ENCODE data around the gene PDE1C.

PDE1C gene

DNA sequence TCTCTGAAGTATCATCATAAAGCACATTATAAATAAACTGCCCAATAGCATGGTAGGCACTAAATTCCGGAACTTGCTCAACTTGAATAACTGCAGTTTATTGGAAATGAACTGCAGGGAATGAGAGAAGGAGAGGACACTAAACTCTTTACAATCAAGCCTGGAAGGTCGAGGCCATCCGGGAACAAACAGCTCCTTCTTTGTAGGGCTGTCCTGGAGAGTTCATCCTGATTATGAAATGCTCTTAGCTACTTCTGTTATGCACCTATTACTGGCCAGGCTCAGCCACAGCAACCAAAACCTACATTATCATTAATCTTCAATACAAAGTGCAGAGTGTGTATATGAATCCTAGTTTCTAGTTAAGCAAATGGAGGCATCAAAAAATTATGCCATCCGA, 318.5 kb downstream of the PDE1C start:
- Histone ChIP-seq H3K4me3 (ENCODE audit: insufficient read depth in 1 of 2, low read depth in 1 of 2, low read length in 2 of 2) (no peak overlapping the region), H3K36me3 (ENCODE audit: control insufficient read depth in 1 of 2, insufficient read depth in 2 of 2, low read depth in 1 of 2, low read length in 2 of 2) (no peaks in the 10 kb centered on the region), H3K14ac (ENCODE audit: low read length in 2 of 2) (no peak overlapping the region), H3K4me2 (ENCODE audit: low read length, poor library complexity, severe bottlenecking) (no peak overlapping the region), H2AK5ac (ENCODE audit: low read length, severe bottlenecking) (no peak overlapping the region), H3K18ac (ENCODE audit: low read depth in 1 of 2, low read length in 2 of 2) (no peak overlapping the region), H3K27ac (ENCODE audit: low read length, poor library complexity, severe bottlenecking) (no peak overlapping the region), H4K91ac (ENCODE audit: low read length) (no peak overlapping the region), H3K9ac (ENCODE audit: low read length) (no peak overlapping the region), H2BK15ac (ENCODE audit: low read depth, poor library complexity, severe bottlenecking) (no peak overlapping the region), H2BK120ac (ENCODE audit: low read depth, low read length) (no peak overlapping the region), H4K8ac (ENCODE audit: low read length) (no peak overlapping the region), H3K79me1 (replicated peaks; ENCODE audit: low read length, poor library complexity, severe bottlenecking) (no peaks in the 10 kb centered on the region), H2BK5ac (ENCODE audit: low read depth, low read length, poor library complexity, severe bottlenecking) (no peak overlapping the region), H3K27me3 (ENCODE audit: control insufficient read depth in 1 of 2, insufficient read depth in 1 of 2, low read length in 2 of 2) (no peaks in the 10 kb centered on the region), H2BK12ac (ENCODE audit: low read length in 2 of 2) (no peak overlapping the region), H3K9me3 (ENCODE audit: control insufficient read depth, low read length) (no peaks in the 10 kb centered on the region), H3K23ac (ENCODE audit: low read length in 2 of 2) (no peak overlapping the region), H2AFZ (ENCODE audit: low read depth, low read length) (no peak overlapping the region), H3K4ac (ENCODE audit: low read depth in 1 of 2, low read length in 2 of 2) (no peak overlapping the region), H3K4me1 (ENCODE audit: control insufficient read depth, insufficient read depth, low read depth, low read length) (peaks cover 1% of the 10 kb centered on the region)
- no peak for DNase-seq
- WGBS: 86% methylated on average over 4 of the region's 4 CpGs

DNA sequence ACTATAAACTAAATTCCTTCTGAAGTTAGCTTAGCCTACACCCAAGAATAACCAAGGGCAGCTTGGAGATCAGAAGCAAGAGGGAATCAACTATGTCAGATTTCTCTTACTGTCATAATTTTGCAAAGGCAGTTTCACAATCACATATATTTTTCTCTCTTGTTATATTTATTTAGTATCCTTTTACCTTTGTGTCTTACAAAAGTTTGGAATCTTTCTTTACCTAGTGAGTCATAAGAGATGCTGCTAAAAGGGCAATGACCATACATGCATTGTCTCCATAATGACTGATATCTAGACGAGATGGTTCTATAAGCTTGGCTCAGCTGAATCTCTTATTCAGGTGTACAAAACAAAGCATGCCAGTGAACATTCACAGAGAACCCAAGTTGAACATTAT, 322.1 kb downstream of the PDE1C start:
- H3K27ac ChIP-seq (ENCODE audit: low read length, poor library complexity, severe bottlenecking): no peak overlapping the region
- H3K27me3 ChIP-seq (ENCODE audit: control insufficient read depth in 1 of 2, insufficient read depth in 1 of 2, low read length in 2 of 2): no peaks in the 10 kb centered on the region
- H3K4ac ChIP-seq (ENCODE audit: low read depth in 1 of 2, low read length in 2 of 2): no peak overlapping the region
- H2BK5ac ChIP-seq (ENCODE audit: low read depth, low read length, poor library complexity, severe bottlenecking): no peak overlapping the region
- H3K18ac ChIP-seq (ENCODE audit: low read depth in 1 of 2, low read length in 2 of 2): no peak overlapping the region
- H2BK12ac ChIP-seq (ENCODE audit: low read length in 2 of 2): no peak overlapping the region
- no peaks in the 10 kb centered on the region for H3K79me1 ChIP-seq (replicated peaks; ENCODE audit: low read length, poor library complexity, severe bottlenecking)
- H2BK15ac ChIP-seq (ENCODE audit: low read depth, poor library complexity, severe bottlenecking): no peak overlapping the region
- H3K4me1 ChIP-seq (ENCODE audit: control insufficient read depth, insufficient read depth, low read depth, low read length): peaks cover 1% of the 10 kb centered on the region
- H3K9me3 ChIP-seq (ENCODE audit: control insufficient read depth, low read length): no peaks in the 10 kb centered on the region
- H2AFZ ChIP-seq (ENCODE audit: low read depth, low read length): no peak overlapping the region
- no peak overlapping the region for H3K23ac ChIP-seq (ENCODE audit: low read length in 2 of 2)
- no peak overlapping the region for H2BK120ac ChIP-seq (ENCODE audit: low read depth, low read length)
- no peak overlapping the region for H4K91ac ChIP-seq (ENCODE audit: low read length)
- no peak overlapping the region for H3K4me3 ChIP-seq (ENCODE audit: insufficient read depth in 1 of 2, low read depth in 1 of 2, low read length in 2 of 2)
- H3K36me3 ChIP-seq (ENCODE audit: control insufficient read depth in 1 of 2, insufficient read depth in 2 of 2, low read depth in 1 of 2, low read length in 2 of 2): no peaks in the 10 kb centered on the region
- H3K14ac ChIP-seq (ENCODE audit: low read length in 2 of 2): no peak overlapping the region
- no peak overlapping the region for H3K4me2 ChIP-seq (ENCODE audit: low read length, poor library complexity, severe bottlenecking)
- WGBS: 90% methylated on average over 1 of the region's 1 CpG
- no peak overlapping the region for H2AK5ac ChIP-seq (ENCODE audit: low read length, severe bottlenecking)
- no peak overlapping the region for H4K8ac ChIP-seq (ENCODE audit: low read length)
- no peak overlapping the region for H3K9ac ChIP-seq (ENCODE audit: low read length)
- no peak for DNase-seq

DNA sequence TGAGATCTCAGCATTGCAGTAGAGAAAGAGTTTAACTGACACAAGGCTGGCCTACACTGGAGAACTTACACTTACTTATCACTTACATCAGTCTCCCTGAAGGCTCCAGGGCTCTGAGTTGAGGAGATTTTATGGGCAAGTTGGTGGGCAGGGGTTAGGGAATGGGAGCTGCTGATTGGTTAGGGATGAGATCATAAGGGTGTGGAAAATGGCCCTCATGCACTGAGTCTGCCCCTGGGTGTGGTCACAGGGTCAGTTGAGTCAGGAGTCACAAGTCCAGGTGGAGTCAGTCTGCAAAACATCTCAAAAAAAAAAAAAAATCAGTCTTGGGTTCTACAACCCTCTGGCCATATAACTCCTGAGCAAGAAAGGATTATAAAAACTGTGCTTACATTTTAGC, 322.7 kb downstream of the PDE1C start:
- H2BK15ac ChIP-seq (ENCODE audit: low read depth, poor library complexity, severe bottlenecking): no peak overlapping the region
- H3K23ac ChIP-seq (ENCODE audit: low read length in 2 of 2): no peak overlapping the region
- no peak overlapping the region for H2AFZ ChIP-seq (ENCODE audit: low read depth, low read length)
- no peak overlapping the region for H3K14ac ChIP-seq (ENCODE audit: low read length in 2 of 2)
- no peak for DNase-seq
- no peak overlapping the region for H3K18ac ChIP-seq (ENCODE audit: low read depth in 1 of 2, low read length in 2 of 2)
- H2BK5ac ChIP-seq (ENCODE audit: low read depth, low read length, poor library complexity, severe bottlenecking): no peak overlapping the region
- no peaks in the 10 kb centered on the region for H3K27me3 ChIP-seq (ENCODE audit: control insufficient read depth in 1 of 2, insufficient read depth in 1 of 2, low read length in 2 of 2)
- H3K4me3 ChIP-seq (ENCODE audit: insufficient read depth in 1 of 2, low read depth in 1 of 2, low read length in 2 of 2): no peak overlapping the region
- no peak overlapping the region for H2BK12ac ChIP-seq (ENCODE audit: low read length in 2 of 2)
- H4K8ac ChIP-seq (ENCODE audit: low read length): no peak overlapping the region
- no peak overlapping the region for H3K9ac ChIP-seq (ENCODE audit: low read length)
- no peak overlapping the region for H2BK120ac ChIP-seq (ENCODE audit: low read depth, low read length)
- H4K91ac ChIP-seq (ENCODE audit: low read length): no peak overlapping the region
- H3K27ac ChIP-seq (ENCODE audit: low read length, poor library complexity, severe bottlenecking): no peak overlapping the region
- H3K36me3 ChIP-seq (ENCODE audit: control insufficient read depth in 1 of 2, insufficient read depth in 2 of 2, low read depth in 1 of 2, low read length in 2 of 2): no peaks in the 10 kb centered on the region
- H3K4me1 ChIP-seq (ENCODE audit: control insufficient read depth, insufficient read depth, low read depth, low read length): peaks cover 1% of the 10 kb centered on the region
- H3K4me2 ChIP-seq (ENCODE audit: low read length, poor library complexity, severe bottlenecking): no peak overlapping the region
- no peak overlapping the region for H2AK5ac ChIP-seq (ENCODE audit: low read length, severe bottlenecking)
- H3K4ac ChIP-seq (ENCODE audit: low read depth in 1 of 2, low read length in 2 of 2): no peak overlapping the region
- H3K9me3 ChIP-seq (ENCODE audit: control insufficient read depth, low read length): no peaks in the 10 kb centered on the region
- H3K79me1 ChIP-seq (replicated peaks; ENCODE audit: low read length, poor library complexity, severe bottlenecking): no peaks in the 10 kb centered on the region

DNA sequence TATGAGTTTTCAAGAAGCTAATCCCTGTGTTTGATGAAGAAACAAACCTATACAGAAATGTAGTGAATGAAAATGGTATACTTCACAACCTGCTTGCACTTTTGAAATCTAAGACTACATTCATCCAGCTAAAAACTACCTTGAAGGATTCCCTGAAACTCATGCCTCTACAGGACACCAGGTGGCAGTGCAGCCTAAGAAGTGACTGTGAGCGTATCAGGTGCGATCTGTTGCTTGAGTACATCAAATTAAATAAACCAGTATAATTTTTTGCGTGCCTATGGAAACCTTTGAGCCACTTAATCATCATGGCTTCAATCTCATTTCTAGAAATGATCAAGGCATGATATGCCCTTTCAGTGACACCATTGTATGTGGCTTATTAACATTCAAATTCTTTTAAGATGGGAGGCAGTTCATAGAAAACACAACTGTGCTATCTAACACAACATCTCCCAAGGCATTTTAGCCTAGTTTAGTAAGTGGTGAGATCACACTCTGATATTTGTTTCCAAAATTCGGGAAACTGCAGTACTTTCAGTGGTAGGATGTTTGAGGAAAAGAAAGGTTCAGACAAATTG, 325.8 kb downstream of the PDE1C start:
- Histone ChIP-seq H3K4me1 (ENCODE audit: control insufficient read depth, insufficient read depth, low read depth, low read length) (peaks cover under 1% of the 10 kb centered on the region), H3K4ac (ENCODE audit: low read depth in 1 of 2, low read length in 2 of 2) (no peak overlapping the region), H2BK12ac (ENCODE audit: low read length in 2 of 2) (no peak overlapping the region), H4K91ac (ENCODE audit: low read length) (no peak overlapping the region), H3K27ac (ENCODE audit: low read length, poor library complexity, severe bottlenecking) (no peak overlapping the region), H4K8ac (ENCODE audit: low read length) (no peak overlapping the region), H2BK120ac (ENCODE audit: low read depth, low read length) (no peak overlapping the region), H3K14ac (ENCODE audit: low read length in 2 of 2) (no peak overlapping the region), H2BK5ac (ENCODE audit: low read depth, low read length, poor library complexity, severe bottlenecking) (no peak overlapping the region), H3K18ac (ENCODE audit: low read depth in 1 of 2, low read length in 2 of 2) (no peak overlapping the region), H2BK15ac (ENCODE audit: low read depth, poor library complexity, severe bottlenecking) (no peak overlapping the region), H3K9ac (ENCODE audit: low read length) (no peak overlapping the region), H2AFZ (ENCODE audit: low read depth, low read length) (no peak overlapping the region), H3K27me3 (ENCODE audit: control insufficient read depth in 1 of 2, insufficient read depth in 1 of 2, low read length in 2 of 2) (no peaks in the 10 kb centered on the region), H3K23ac (ENCODE audit: low read length in 2 of 2) (no peak overlapping the region), H3K4me3 (ENCODE audit: insufficient read depth in 1 of 2, low read depth in 1 of 2, low read length in 2 of 2) (no peak overlapping the region), H3K36me3 (ENCODE audit: control insufficient read depth in 1 of 2, insufficient read depth in 2 of 2, low read depth in 1 of 2, low read length in 2 of 2) (no peaks in the 10 kb centered on the region), H3K4me2 (ENCODE audit: low read length, poor library complexity, severe bottlenecking) (no peak overlapping the region), H3K79me1 (replicated peaks; ENCODE audit: low read length, poor library complexity, severe bottlenecking) (no peaks in the 10 kb centered on the region), H3K9me3 (ENCODE audit: control insufficient read depth, low read length) (no peaks in the 10 kb centered on the region), H2AK5ac (ENCODE audit: low read length, severe bottlenecking) (no peak overlapping the region)
- WGBS: 0% methylated on average over 1 of the region's 4 CpGs
- peak; percentile 74 for DNase-seq

Data from mesenchymal stem cell (in vitro differentiated cells and primary cell).